GM19324 (cell line): ENCODE data around the gene S100A7A.

Experiments
- ATAC-seq: cut with Tn5 transposase; IDR thresholded peaks from one replicate; pipeline ENCODE4 v1.9.1; 2021; ENCODE audit warnings: mild to moderate bottlenecking, moderate library complexity; ENCODE audit not compliant: unreplicated experiment, low FRiP score

S100A7A gene

DNA sequence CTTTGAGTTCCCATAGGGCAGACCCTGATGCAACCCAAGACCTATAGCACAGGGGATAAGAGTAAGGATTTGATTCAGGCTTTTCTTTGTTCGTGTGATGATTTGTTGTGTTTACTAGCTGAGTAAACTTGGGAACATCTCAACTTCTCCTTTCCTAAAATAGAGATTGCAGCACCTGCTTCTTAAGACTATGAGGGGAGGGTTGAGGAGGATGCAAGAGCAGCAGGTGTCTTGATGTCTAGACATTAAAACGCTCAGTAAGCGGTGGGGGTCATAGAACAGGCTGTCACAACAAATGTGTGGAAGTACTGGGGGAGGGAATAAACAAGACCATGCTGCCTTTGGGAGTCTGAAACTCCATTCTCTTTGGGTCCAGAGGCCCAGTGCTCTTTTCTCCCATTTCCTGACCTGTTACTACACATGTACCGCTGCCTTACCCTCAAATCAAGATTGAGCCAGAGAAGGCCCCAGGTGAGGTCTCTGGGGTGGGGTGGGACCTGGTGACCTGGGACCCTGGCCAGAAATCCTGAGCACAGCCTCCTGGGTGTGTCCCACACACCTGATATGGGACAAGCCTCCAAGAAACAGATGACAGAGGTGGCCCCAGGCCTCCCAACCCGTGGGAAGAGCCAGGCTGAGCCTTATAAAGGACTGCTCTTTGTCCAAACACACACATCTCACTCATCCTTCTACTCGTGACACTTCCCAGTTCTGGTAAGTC is at the start of gene S100A7A:
Gene S100A7A (plus strand): TSS at position 671 of the 721 bp plus-strand sequence. CDS start 1,563 bp downstream, outside the sequence.
- no peak for ATAC-seq

DNA sequence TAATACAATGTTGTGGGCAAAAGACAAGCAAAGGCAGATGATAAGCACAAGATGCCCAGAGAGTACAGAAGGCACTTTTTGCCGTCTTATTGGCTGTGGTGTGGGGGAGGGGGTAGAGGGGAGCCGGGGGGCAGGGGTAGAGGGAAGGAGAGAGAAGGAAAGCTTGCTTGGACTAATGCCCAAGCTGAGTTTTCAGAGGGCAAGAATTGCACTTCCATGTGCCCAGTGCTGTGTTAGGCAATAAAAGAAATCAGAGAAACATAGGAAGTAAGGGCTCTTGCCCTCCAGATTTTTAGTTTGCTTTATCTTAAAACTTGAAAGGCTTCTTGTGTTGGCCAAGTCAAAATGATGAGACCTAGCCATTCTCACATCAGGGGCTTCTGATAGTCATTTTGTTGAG is 49.2 kb upstream of the S100A7A start:
- ATAC-seq, result no peak

DNA sequence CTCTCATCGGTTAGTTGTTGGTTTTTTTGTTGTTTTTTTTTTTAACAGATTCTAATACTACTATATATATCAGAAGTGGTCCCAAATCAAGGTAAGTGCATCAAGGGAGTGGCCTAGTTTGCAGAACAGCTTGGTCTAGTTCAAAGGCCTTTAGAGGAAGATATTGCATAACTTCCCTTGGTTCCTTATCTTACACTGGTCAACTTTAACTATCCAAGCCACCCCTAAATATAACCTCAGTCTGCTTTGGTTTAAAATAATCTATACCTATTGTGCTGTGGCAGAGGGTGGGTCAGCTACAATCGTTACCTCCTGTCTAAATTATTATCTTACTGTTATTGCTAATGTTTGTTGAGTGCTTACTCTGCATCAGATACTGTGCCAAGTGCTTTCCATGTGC is 47.8 kb upstream of the S100A7A start:
- ATAC-seq, result no peak

DNA sequence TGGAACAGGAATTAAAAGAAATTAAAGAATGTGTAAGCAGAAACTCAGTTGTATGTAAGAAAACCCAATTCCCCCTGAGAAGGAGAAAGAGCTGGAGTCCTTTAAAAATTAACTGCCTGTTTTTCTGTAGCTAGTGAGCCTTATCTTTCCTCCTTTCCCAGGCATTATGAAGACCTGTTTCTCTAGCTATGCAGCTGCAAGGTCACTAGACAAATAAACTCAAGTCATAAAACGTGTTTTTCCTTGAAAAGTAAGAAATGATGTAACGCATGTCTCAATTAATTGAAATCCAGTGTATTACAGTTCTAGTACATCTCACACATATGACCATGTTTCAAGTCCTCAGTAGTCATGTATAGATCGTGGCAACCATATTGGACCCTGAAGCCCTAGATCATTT is 46.2 kb upstream of the S100A7A start:
- ATAC-seq, result no peak

DNA sequence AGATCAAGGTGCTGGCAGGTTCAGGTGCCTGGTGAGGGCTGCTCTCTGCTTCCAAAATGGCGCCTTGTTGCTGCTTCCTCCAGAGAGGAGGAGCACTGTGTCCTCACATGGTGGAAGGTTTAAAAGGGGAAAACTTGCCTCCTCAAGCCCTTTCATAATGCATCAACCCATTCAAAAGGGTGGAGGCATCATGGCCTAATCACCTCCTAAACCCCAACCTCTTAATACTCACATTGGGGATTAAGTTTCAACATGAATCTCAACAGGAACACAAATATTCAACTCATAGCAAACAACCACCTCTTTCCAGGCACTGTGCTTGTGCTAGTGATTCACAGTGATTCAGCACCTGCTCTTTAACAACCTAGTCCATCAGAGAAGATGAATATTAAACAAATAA is 45.1 kb upstream of the S100A7A start:
- ATAC-seq, result no peak

DNA sequence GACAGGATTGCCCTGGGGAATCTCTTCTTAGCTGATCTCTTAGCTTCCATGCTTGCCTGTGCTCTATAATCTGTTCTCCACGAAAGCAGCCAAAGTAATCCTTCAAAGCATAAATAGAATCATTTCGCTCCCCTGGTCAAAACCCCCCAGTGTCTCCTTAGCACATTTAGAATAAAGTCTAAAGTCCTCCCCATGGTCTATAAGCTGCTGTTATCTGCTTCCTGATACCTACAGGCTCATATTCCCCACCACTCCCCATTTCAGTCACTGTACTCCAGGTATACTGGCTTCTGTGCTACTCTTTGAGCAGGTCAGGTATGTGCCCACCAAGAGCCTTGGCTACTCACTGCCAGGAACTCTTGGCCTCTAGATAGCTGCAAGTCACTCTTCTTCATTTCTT is 43.7 kb upstream of the S100A7A start:
- no peak for ATAC-seq

DNA sequence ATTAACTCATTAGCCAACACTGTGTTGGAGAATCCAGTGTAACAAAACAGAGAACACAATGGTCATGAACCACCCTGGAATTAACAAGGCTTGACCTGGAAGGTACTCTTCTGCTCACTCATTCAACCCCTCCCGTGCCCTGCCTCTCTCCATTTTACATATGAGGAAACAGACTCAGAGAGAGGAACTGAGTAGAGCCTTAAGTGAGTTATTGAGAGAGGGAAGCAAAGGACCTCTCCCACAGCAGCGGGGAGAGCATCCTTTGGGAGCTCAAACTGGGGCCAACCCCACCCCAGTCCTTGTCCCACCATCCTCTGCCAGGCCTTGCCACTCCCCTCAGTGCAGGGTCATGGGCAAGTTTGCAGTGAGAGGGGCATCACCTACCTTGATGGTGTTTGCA is 42.2 kb upstream of the S100A7A start:
- ATAC-seq, result no peak

DNA sequence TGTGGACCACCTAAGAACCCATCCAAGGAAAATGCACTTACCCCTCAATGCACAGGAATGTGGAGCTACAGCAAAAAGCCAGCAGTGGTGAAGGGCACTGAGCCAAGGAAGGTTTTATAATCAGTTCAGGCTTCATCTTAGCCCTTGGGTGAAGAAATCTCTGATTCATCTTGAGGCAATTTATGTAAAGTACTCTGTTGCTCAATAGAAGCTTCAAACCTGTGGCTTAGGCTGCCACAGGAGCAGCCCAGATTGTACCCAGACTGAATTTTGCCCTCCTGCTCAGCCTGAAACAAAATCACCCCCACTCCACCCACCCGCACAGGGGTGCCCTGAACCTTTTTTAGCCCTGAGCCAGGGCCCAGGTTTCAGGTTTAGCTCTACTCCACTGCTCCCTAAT is 40.8 kb upstream of the S100A7A start, which contains the start of gene S100A12:
Gene S100A12 (minus strand): TSS at position 111 of the 400 bp plus-strand sequence. CDS start 1,029 bp downstream, outside the sequence.
- no peak for ATAC-seq

DNA sequence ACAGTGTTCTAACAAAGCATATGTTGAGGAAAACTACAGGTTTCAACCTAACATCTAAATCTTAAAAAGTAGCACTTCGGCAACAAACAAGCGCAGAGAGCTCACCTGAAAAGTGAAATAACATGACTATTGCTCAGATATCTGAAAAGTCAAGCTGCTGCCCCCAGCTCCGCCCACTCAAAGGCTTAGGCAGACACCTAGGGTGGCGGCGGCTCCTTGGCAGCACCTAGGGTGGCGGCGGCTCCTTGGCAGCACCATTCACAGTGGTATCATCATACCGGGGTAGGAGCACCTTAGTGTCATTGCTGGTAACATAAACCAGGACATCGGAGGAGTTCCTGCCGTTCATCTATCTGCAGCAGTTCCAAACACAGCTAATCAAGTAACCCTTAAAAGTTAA is 36.7 kb upstream of the S100A7A start:
- no peak for ATAC-seq

DNA sequence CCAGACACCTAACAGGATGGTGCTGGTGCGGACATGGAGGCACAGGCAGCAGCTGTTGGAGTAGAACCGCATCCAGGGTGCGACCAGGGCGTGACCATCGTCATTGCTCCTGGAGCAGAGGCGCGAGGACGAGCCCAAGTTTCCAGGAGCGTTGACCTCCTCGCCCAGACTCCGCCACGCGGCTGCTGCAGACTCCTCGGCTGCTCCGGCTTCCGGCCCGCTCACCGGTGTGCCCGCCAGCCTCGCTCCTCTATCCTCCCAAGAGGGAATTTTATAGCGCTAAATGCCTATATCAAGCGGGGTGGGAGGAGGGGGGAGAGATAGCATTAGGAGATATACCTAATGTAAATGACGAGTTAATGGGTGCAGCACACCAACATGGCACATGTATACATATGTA is 35.6 kb upstream of the S100A7A start:
- ATAC-seq, result no peak

DNA sequence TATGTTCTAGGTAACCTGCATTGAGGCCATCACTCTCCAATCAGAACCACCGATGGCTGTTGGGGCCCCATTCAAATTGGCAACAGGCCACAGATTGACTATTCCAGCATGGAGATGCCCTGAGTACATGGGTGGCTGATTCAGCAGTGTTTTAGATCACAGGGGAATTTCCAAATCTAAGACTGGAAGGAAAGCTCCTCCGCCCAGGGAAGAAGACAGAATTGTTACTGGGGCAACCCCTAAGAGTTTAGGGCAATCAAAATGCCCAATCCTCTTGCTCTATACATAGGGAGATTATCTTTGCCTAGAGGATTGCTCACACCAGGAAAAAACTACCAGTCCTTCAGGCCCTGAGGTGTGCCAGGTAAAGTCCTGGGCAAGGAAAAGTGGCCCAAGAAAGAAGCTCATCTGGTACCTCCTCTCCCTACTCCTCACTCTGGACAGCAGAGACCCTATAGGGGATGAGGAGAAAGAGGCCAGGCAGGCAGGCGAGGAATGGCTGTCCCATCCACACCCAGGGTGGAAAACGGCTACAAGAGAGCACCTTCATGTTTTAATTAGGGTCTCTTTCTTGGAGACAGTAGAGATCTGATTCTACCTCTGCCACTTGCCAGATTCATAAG is 31.3 kb upstream of the S100A7A start:
- no peak for ATAC-seq

DNA sequence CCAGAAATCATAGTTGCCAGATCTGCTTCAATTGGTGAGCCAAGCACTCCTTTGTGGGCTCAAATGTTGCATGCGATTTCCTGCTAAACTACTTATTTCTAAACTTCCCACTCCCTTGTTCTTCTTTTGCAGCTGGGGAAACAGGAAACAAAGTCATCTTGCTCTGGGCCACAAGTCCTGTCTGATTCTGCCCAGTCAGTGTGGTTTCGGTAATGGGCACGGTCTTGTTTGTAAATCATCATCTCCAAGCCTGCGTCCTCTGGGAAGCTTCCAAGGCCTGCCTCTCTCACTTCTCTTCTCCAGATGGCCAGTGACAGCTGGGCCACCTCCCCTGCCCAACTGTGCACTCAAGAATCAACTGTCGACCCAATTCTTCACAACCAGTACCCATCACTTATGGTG is 29.8 kb upstream of the S100A7A start:
- ATAC-seq, result no peak

DNA sequence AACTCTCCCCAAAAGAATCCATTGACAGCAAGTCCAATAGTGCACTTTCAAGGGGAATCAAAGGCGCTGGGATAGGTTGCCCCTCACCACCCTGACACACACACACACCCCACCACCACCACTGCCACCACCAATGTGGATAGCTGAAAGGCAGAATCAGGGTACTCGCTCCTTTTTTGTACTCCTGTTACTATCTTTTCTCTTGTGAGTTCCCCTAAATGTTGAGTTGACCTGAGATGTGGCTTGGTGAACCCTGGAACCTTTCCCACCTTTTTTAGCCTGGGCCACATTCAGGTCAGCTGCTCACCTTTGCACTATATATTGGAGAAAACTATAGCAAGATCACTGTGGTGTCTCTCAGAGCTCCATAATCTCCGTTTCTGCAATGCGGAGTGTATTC is 29.3 kb upstream of the S100A7A start:
- no peak for ATAC-seq

DNA sequence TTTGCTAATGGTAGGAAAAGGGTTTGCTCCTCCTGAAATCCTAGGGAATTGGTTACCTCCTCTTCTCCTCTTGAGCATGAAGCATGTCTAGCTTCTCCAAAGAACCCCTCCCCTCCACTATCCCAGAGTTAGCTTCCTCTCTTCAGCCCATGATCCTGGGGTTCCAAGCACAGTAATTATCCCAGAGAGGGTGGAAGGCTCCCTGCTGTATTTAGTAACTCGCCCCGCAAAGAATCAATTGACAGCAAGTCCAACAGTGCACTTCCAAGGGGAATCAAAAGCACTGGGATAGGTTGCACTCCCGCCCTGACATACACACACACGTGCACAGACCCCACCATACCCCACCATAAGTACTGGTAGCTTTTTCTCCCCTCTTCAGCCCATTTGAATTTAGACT is 28.5 kb upstream of the S100A7A start:
- no peak for ATAC-seq

DNA sequence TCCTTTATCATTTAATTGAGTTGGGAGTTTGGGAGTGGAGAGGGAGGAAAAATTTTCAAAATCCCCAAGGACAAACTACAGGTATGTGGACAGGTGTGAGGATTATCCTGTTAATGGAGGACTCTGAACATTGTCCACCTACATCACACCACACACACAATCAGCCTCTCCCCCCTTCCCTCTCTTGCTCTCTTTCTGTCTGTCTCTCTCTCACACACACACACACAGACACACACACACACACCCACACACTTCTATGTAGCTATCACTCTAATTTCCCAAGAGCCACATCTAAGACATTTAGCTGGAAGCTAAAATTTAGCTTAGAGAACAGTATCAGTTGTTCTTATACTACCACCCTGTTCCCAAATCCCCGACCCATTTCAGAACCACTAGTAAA is 26.9 kb upstream of the S100A7A start:
- ATAC-seq, result no peak

DNA sequence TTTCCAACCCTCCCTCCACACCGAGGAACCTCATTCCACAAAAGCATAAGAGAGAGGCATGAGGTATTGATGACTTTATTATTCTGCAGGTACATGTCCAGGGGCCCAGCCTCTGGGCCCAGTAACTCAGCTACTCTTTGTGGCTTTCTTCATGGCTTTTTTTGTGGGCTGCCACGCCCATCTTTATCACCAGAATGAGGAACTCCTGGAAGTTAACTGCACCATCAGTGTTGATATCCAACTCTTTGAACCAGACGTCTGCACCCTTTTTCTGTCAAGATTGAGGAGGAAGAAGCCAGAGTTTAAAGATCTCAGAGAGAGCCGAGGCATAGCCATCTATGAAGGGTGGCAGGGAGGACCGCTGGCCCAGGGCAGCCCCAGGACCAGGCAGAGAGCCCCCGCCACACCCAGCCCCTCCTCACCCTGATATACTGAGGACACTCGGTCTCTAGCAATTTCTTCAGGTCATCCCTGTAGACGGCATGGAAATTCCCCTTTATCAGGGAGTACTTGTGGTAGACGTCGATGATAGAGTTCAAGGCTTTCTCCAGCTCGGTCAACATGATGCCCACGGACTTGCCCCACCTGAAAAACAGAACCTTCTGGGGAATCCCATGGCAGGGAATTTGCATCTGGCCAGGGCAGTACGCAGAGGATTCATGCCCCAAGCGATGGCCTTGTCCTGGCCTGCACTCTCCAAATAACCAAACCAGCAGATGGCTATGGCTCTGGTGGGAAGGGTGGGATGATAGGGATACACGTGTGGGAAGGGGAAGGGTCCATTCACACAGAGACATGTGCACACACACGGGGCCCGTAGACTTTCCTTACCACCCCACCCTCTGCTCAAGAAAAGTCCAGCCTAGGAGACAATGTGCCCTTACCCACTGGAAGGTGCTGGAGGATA is 26.1 kb upstream of the S100A7A start:
- ATAC-seq, result no peak

DNA sequence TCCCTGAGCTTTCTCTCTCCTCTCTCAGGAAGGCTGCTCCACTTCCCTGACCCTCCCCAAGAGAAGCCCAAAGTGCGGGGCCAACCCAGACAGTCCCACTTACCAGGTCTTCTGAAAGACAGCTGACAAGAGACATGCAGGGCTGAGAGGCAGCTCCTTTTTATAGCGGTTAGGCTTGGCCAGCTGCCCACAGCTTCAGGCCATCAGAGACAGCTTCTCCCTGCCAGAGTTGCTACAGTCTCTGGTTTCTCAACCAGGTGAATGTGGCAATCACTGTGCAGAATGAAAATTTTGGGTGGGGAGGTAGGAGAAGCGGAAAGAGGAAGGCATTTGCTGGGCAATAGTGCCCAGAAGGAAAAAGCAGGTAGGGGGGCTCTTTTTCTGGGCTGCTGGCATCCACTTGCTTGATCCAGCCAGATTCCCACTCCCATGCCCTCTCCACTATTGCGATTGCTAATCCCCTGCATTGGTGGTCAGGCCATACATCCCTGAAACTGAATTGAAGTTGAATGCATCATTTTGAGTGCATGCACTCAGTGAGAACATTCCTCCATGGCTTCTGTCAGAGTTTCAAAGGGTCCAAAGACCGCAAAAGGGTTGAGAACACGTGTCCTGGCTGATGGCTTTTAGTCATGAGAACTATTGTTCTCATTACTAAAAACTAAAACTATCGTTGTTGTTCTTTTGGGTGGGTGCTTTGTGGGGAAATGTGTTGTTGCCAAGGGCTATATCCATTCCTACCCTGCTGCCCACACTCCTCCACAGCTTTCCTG is 25.2 kb upstream of the S100A7A start, which contains the start of gene S100A8:
Gene S100A8 (minus strand): TSS at position 136 of the 773 bp plus-strand sequence. CDS start 538 bp downstream, outside the sequence.
- ATAC-seq, result no peak

DNA sequence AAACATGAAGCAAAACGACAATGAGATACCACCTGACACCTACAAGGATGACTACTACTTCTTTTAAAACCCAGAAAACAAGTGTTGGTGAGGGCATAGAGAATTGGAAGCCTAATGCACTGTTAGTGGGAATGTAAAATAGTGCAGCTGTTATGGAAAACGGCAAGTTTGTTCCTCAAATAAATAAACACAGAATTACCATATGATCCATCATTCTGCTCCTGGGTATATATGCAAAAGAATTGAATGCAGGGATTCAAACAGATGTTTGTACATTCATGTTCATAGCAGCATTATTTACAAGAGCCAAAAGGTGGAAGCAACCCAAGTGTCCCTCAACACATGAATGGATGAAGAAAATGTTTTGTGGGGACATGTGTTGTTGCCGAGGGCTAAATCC is 24.1 kb upstream of the S100A7A start:
- no peak for ATAC-seq

DNA sequence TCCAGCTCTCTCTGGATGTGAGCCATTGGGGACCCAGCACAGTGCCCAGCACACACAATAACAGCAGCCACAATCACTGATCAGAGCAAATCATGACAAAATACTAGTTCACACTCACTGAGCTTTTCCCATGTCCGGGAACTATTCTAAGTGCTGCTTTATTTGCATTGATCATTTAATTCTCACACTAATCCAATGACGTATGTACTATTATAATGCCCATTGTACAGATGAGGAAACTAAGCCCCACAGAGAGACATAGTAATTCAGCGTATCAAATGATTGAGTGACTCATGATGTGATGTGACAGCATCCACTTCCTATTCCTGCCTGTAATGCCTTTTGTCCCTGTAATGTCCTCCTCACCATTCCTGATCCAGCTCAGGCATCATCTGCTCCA is 23.5 kb upstream of the S100A7A start:
- ATAC-seq, result no peak

DNA sequence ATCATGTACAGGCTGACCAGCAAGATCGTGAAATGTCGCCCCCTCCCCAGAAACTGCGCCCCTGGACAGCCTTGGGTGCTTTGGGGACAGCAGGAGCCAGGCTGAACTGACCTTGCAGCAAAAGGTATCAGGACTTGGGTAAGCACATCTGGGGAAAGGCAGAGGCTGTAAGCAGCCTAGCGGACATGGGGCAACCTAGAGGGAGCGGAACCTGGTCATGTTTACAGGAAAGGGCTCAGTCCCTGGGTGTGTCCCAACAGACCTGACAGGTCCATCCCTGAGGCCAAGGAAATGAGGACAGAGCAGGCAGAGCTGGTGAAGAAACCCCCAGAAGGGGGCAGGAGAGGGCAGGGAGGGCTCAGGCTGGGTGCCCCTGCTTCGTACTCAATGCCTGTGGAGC is 22.4 kb upstream of the S100A7A start:
- no peak for ATAC-seq
